ENCODE measurements around the gene CAMKK2.
"Not testable (repeated sequence)": the region's sequence is repeated elsewhere in the genome, so short reads cannot be mapped to it uniquely, and the experiment has no call there.

Gene CAMKK2

DNA sequence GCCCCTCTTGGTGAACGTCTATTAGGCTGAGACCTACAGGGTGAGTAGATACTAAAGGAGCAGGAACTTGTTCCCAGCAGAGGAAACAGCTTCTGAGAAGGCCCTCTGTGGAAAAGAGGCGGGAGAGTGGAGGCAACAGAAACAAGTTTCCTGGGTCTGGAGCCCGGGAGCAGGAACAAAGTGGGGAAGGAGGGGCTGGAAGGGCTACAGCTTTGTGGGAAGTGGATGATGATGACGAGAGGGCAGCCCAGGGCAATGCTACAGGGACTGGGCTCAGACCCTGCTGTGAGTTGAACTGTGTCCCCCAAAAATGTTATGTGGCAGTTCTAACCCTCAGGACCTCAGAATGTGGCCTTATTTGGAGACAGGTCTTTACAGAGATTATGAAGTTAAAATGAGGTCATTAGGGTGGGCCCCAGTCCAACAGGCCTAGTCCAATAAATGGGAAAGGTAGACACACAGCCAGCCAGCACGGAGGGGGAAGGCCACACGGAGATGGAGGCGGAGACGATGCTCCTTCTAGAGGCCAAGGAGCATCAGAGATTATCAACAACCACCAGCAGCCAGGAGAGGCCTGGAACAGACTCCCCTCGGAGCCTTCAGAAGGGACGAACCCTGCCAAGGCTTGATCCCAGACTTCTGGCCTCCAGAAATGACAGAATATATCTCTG lies 14.3 kb downstream of the CAMKK2 start:
- no peak for TF ChIP-seq PAX5 (IDR thresholded peaks at IDR 0.05; ENCODE audit: insufficient read depth, low read length, severe bottlenecking)
- no peak for TF ChIP-seq SPI1 (IDR thresholded peaks at IDR 0.05; ENCODE audit: low read depth, low read length)
- TF ChIP-seq POLR2AphosphoS5 (IDR thresholded peaks at IDR 0.05; ENCODE audit: low read depth, low read length): no peak
- TF ChIP-seq POLR2A (IDR thresholded peaks at IDR 0.05; ENCODE audit: low read depth, low read length): no peak
- TF ChIP-seq TAF1 (IDR thresholded peaks at IDR 0.05; ENCODE audit: low read depth, low read length): no peak
- TF ChIP-seq POU2F2 (IDR thresholded peaks at IDR 0.05; ENCODE audit: low read depth, low read length): no peak
- DNase-seq (ENCODE audit: insufficient read length, low spot score): no peak

DNA sequence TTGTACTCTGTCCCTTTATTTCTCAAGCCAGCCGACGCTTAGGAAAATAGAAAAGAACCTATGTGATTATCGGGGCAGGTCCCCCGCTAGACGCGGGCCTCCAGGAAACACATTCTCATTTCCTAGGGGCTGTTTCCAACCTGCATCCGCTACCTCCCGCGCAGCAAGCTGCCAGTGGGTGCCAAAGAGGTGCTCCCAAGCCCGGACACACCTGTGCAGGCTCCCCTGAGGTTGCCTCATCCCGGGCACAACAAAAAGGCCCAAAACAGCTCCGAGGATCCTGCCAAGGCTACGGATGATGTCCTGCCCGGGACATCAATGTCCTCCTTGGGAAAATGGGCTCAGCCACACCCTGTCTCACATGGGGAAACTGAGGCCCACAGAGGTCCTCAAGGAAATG lies 15.4 kb downstream of the CAMKK2 start:
- not testable (repeated sequence) for FAIRE-seq; DNase-seq (ENCODE audit: insufficient read length, low spot score)

More for the DNA sequence above, 14.3 kb downstream of the CAMKK2 start:
- no peak for FAIRE-seq

- DNase-seq (ENCODE audit: insufficient read length, low spot score); FAIRE-seq: not testable (repeated sequence)
Observed at GRCh38 chr12:121280531-121280930, 16.0 kb downstream of the CAMKK2 start.

DNA sequence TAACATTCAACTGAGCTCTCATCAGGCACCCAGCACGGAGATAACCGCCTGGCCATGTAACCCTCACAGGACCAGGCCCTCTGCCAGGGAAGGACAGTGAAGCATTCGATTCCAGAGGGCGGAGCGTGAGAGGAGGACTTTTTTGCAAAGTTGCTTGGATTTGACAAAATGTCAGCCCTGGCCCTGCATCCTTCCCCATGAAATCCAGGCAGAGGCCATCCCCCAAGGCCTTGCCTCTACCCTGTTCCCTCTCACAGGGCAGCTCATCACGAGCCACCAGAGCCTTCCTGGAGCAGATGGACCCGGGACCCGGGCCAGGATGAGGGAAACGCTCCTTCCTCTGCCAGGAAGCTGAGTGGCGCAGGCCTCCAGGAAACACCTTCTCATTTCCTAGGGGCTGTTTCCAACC lies 17.0 kb downstream of the CAMKK2 start:
- TF ChIP-seq POLR2A (IDR thresholded peaks at IDR 0.05; ENCODE audit: low read depth, low read length): no peak
- no peak for TF ChIP-seq TAF1 (IDR thresholded peaks at IDR 0.05; ENCODE audit: low read depth, low read length)
- no peak for TF ChIP-seq PAX5 (IDR thresholded peaks at IDR 0.05; ENCODE audit: insufficient read depth, low read length, severe bottlenecking)
- no peak for TF ChIP-seq SPI1 (IDR thresholded peaks at IDR 0.05; ENCODE audit: low read depth, low read length)
- TF ChIP-seq POU2F2 (IDR thresholded peaks at IDR 0.05; ENCODE audit: low read depth, low read length): no peak
- FAIRE-seq (no peak), DNase-seq (ENCODE audit: insufficient read length, low spot score) (no peak)

DNA sequence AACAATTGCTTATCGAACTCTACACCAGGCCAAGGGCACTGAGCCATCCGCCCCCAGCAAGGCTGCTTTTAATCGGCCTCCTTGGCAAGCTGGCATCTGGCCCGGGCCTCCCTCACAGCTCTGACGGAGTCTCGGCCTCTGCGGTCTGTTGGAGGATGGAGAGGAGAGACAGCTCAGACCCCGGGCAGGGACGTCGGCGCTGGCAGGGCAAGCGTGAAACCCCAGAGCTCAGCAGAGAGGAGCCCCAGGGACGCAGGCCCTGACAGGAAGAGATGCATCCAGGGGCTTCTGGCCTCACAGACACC lies 17.5 kb downstream of the CAMKK2 start:
- no peak for TF ChIP-seq POU2F2 (IDR thresholded peaks at IDR 0.05; ENCODE audit: low read depth, low read length)
- TF ChIP-seq POLR2AphosphoS5 (IDR thresholded peaks at IDR 0.05; ENCODE audit: low read depth, low read length): no peak
- no peak for TF ChIP-seq TAF1 (IDR thresholded peaks at IDR 0.05; ENCODE audit: low read depth, low read length)
- no peak for TF ChIP-seq PAX5 (IDR thresholded peaks at IDR 0.05; ENCODE audit: insufficient read depth, low read length, severe bottlenecking)
- TF ChIP-seq POLR2A (IDR thresholded peaks at IDR 0.05; ENCODE audit: low read depth, low read length): no peak
- no peak for TF ChIP-seq SPI1 (IDR thresholded peaks at IDR 0.05; ENCODE audit: low read depth, low read length)
- DNase-seq (ENCODE audit: insufficient read length, low spot score) (no peak), FAIRE-seq (no peak)

DNA sequence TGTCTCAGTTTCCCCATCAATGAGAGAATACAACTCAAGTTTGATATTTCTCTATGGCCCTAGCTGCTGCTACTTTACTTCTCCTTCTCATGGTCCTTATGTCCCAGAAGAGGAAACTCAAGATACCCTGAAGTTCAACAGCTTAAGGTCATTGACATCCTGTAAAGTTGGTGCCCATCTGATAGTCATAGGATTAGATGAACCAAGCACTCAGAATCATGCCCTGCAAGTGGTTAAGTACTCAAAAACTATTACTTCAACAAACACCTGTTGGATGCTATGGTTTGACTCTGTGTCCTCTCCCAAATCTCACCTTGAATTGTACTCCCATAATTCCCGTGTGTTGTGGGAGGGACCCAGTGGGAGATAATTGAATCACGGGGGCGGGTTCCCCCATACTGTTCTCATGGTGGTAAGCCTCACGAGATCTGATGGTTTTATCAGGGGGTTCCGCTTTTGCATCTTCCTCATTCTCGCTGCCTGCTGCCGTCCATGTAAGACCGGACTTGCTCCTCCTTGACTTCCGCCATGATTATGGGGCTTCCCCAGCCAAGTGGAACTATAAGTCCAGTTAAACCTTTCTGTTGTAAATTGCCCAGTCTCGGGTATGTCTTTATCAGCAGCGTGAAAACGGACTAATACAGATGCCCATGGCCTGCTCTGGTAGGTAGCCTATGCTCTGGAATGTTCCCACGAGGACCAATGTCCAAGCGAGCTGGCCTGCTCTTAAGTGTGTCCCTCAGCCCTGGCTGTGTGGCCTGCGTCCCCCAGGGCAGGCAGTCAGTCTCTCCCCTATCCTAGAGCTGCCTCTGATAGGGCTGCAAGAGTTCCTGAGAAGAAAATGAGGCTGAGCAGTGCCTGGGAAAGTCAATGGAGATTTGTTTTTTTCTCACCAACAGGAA lies 18.1 kb downstream of the CAMKK2 start:
- no peak for TF ChIP-seq POU2F2 (IDR thresholded peaks at IDR 0.05; ENCODE audit: low read depth, low read length)
- no peak for TF ChIP-seq PAX5 (IDR thresholded peaks at IDR 0.05; ENCODE audit: insufficient read depth, low read length, severe bottlenecking)
- no peak for TF ChIP-seq TAF1 (IDR thresholded peaks at IDR 0.05; ENCODE audit: low read depth, low read length)
- TF ChIP-seq SPI1 (IDR thresholded peaks at IDR 0.05; ENCODE audit: low read depth, low read length): no peak
- TF ChIP-seq POLR2A (IDR thresholded peaks at IDR 0.05; ENCODE audit: low read depth, low read length): no peak
- TF ChIP-seq POLR2AphosphoS5 (IDR thresholded peaks at IDR 0.05; ENCODE audit: low read depth, low read length): no peak
- DNase-seq (ENCODE audit: insufficient read length, low spot score): no peak
- no peak for FAIRE-seq

- no peak for DNase-seq (ENCODE audit: insufficient read length, low spot score)
- no peak for FAIRE-seq
- TF ChIP-seq POU2F2 (IDR thresholded peaks at IDR 0.05; ENCODE audit: low read depth, low read length) (no peak), PAX5 (IDR thresholded peaks at IDR 0.05; ENCODE audit: insufficient read depth, low read length, severe bottlenecking) (no peak), TAF1 (IDR thresholded peaks at IDR 0.05; ENCODE audit: low read depth, low read length) (no peak), SPI1 (IDR thresholded peaks at IDR 0.05; ENCODE audit: low read depth, low read length) (no peak), POLR2AphosphoS5 (IDR thresholded peaks at IDR 0.05; ENCODE audit: low read depth, low read length) (no peak), POLR2A (IDR thresholded peaks at IDR 0.05; ENCODE audit: low read depth, low read length) (no peak)
Observed at GRCh38 chr12:121277374-121277759, 19.1 kb downstream of the CAMKK2 start.

DNA sequence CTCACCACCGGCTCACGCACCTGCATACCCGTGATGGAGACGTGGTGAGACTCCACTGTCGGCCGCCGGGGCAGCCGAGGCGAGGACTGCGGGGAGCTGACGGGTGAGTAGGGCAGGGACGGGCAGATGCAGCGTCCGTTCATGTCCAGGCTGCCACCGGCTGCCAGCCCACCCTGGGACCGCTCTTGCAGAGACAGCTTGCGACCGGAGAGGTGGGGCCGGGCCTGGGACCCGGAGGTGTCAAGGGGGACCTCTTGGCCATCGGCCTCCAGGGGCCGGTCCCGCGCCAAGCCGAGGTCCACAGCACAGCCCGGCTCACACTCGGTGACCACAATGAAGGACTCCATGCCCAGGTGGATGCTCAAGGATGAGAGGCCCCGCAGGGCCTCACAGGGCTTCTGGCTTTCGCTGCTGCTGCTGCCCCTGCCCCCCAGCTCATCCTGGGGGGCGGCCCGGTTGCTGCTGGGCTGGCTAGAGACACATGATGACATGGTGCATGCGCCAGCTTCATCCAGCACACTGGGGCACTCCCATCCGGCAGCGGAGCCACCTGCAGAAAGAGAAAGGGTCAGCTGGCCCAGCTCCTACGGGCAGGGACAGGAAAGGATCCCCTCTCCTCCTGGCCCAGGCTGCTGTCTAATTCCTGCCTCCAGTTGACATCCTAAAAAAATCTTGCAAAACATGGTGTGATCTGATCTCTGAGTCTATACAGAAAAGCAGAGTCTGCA lies 22.3 kb downstream of the CAMKK2 start:
- no peak for FAIRE-seq
- TF ChIP-seq POLR2A (IDR thresholded peaks at IDR 0.05; ENCODE audit: low read depth, low read length) (no peak), SPI1 (IDR thresholded peaks at IDR 0.05; ENCODE audit: low read depth, low read length) (no peak), PAX5 (IDR thresholded peaks at IDR 0.05; ENCODE audit: insufficient read depth, low read length, severe bottlenecking) (no peak), POU2F2 (IDR thresholded peaks at IDR 0.05; ENCODE audit: low read depth, low read length) (no peak), TAF1 (IDR thresholded peaks at IDR 0.05; ENCODE audit: low read depth, low read length) (no peak), POLR2AphosphoS5 (IDR thresholded peaks at IDR 0.05; ENCODE audit: low read depth, low read length) (no peak)
- DNase-seq (ENCODE audit: insufficient read length, low spot score): no peak

DNA sequence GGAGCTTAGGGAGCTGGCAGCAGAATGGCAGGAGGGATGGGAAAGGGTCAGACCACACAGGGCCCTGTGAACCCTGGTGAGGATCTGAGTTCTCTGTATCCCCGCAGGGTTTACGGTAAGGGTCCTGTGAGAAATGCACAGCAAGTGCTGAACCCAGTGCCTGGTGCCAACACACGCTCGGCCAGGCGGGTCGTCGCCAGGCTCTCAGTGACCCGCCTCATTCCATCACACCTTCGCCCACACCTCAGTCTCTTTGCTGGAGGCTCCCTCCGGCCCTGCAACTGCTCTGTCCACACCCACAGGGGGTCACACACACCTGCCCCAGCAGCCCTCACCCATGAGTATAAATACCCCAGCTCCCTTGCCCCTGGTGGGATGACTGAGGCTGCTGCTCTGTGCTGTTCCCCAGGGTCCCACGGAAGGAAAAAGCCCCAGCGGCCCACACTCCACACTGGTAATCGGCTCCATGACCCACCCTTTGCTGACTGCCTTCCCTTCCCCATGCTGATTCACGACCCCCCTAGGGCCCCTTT lies 23.1 kb downstream of the CAMKK2 start:
- TF ChIP-seq SPI1 (IDR thresholded peaks at IDR 0.05; ENCODE audit: low read depth, low read length): no peak
- TF ChIP-seq POU2F2 (IDR thresholded peaks at IDR 0.05; ENCODE audit: low read depth, low read length): no peak
- TF ChIP-seq PAX5 (IDR thresholded peaks at IDR 0.05; ENCODE audit: insufficient read depth, low read length, severe bottlenecking): no peak
- no peak for TF ChIP-seq POLR2A (IDR thresholded peaks at IDR 0.05; ENCODE audit: low read depth, low read length)
- TF ChIP-seq POLR2AphosphoS5 (IDR thresholded peaks at IDR 0.05; ENCODE audit: low read depth, low read length): no peak
- no peak for TF ChIP-seq TAF1 (IDR thresholded peaks at IDR 0.05; ENCODE audit: low read depth, low read length)
- no peak for FAIRE-seq
- DNase-seq (ENCODE audit: insufficient read length, low spot score): no peak
